ENCODE measurements around the gene RFX3.

The RFX3 gene

GRCh38 chr9:3475300-3476020 is 50.3 kb downstream of the RFX3 start:
- DNase-seq: no peak

- no peak for DNase-seq
Measured at GRCh38 chr9:3474821-3475220, 51.0 kb downstream of the RFX3 start.

- DNase-seq: no peak
Measured at GRCh38 chr9:3473405-3473804, 52.4 kb downstream of the RFX3 start.

- no peak for DNase-seq
Measured at GRCh38 chr9:3471883-3472282, 53.9 kb downstream of the RFX3 start.

- no peak for DNase-seq
Measured at GRCh38 chr9:3468421-3469205, 57.2 kb downstream of the RFX3 start.

GRCh38 chr9:3467593-3468219 is 58.1 kb downstream of the RFX3 start:
- DNase-seq: peak; percentile 54

- no peak for DNase-seq
Measured at GRCh38 chr9:3464033-3464638, 61.7 kb downstream of the RFX3 start.

- DNase-seq: no peak
Measured at GRCh38 chr9:3458806-3459475, 66.9 kb downstream of the RFX3 start.

- no peak for DNase-seq
Measured at GRCh38 chr9:3457175-3457574, 68.6 kb downstream of the RFX3 start.

GRCh38 chr9:3455717-3456116 is 70.1 kb downstream of the RFX3 start:
- DNase-seq: no peak

- DNase-seq: no peak
Measured at GRCh38 chr9:3455094-3455493, 70.7 kb downstream of the RFX3 start.

GRCh38 chr9:3451956-3452355 is 73.8 kb downstream of the RFX3 start:
- DNase-seq: no peak

GRCh38 chr9:3447788-3448187 is 78.0 kb downstream of the RFX3 start:
- DNase-seq: no peak

GRCh38 chr9:3447143-3447542 is 78.7 kb downstream of the RFX3 start:
- no peak for DNase-seq

GRCh38 chr9:3446313-3446712 is 79.5 kb downstream of the RFX3 start:
- no peak for DNase-seq

- no peak for DNase-seq
Measured at GRCh38 chr9:3444016-3444415, 81.8 kb downstream of the RFX3 start.

- no peak for DNase-seq
Measured at GRCh38 chr9:3441197-3441816, 84.5 kb downstream of the RFX3 start.

GRCh38 chr9:3436629-3437420 is 89.0 kb downstream of the RFX3 start:
- no peak for DNase-seq

GRCh38 chr9:3435732-3436131 is 90.1 kb downstream of the RFX3 start:
- no peak for DNase-seq

- DNase-seq: no peak
Measured at GRCh38 chr9:3434594-3434993, 91.2 kb downstream of the RFX3 start.

- no peak for DNase-seq
Measured at GRCh38 chr9:3433754-3434153, 92.0 kb downstream of the RFX3 start.

GRCh38 chr9:3433066-3433465 is 92.7 kb downstream of the RFX3 start:
- no peak for DNase-seq
